Omental fat pad (tissue), 4 donors: Measurements from ENCODE around the gene PSMC6. TPM values are rescaled to one million over a fixed set of nuclear protein-coding genes. Genes with fewer than 3 reads are reported as not detected.
"Not testable (repeated sequence)": the region's sequence is repeated elsewhere in the genome, so short reads cannot be mapped to it uniquely, and the experiment has no call there.

Experiments used
- ATAC-seq: fragments of 150-250 bp; one replicate; pipeline ENCODE4 v1.9.1; 2016; ENCODE audit warnings: mild to moderate bottlenecking, moderate library complexity; ENCODE audit not compliant: low FRiP score
- DNase-seq: peaks from one replicate; pipeline ENCODE4 v3.0.0-alpha.2; 2019; ENCODE audit warnings: low spot score
- CTCF ChIP-seq, 3 donors: fragments of 450-650 bp; IDR thresholded peaks; one replicate each; pipeline ENCODE4 v1.5.1; 2016 to 2017; ENCODE audit warnings: antibody characterized with exemption in 3 of 3, mild to moderate bottlenecking in 3 of 3, moderate library complexity in 2 of 3
- total RNA-seq, 4 donors: library from RNA; depleted of rRNA; stranded (reverse); fragments of >200 nt; gene quantifications; one replicate each; pipeline ENCODE4 v1.1.0, GENCODE V29; 2016

Gene PSMC6
- total RNA-seq, 4 donors from 2014 or later, result 67.7 to 112 (median 77.2) TPM

GRCh38 chr14:52755607-52756316 is 48.8 kb downstream of the PSMC6 start:
- DNase-seq (no peak), ATAC-seq (no peak)
- TF ChIP-seq CTCF (IDR thresholded peaks at IDR 0.05), result no peak

- no peak for DNase-seq
- no peak for ATAC-seq
- TF ChIP-seq CTCF (IDR thresholded peaks at IDR 0.05), result no peak
Measured at GRCh38 chr14:52759145-52759544, 52.1 kb downstream of the PSMC6 start.

GRCh38 chr14:52762923-52763322 is 55.9 kb downstream of the PSMC6 start:
- not testable (repeated sequence) for ATAC-seq, DNase-seq

- ATAC-seq (no peak), DNase-seq (no peak)
- TF ChIP-seq CTCF (IDR thresholded peaks at IDR 0.05), result no peak
Measured at GRCh38 chr14:52767058-52767833, 60.2 kb downstream of the PSMC6 start.

GRCh38 chr14:52769887-52770286 is 62.9 kb downstream of the PSMC6 start:
- DNase-seq, result no peak
- no peak for TF ChIP-seq CTCF (IDR thresholded peaks at IDR 0.05)
- no peak for ATAC-seq

GRCh38 chr14:52776816-52777215 is 69.8 kb downstream of the PSMC6 start:
- ATAC-seq (no peak), DNase-seq (no peak)
- TF ChIP-seq CTCF (IDR thresholded peaks at IDR 0.05), result no peak

Other genes with a start within 250 kb of the PSMC6 start
- 1 to 10 TPM; 5.2 to 9.5 (median 6.7) TPM for gene TXNDC16, start 154.7 kb upstream of the PSMC6 start, total RNA-seq
- 1 to 10 TPM in 1 of 4 donors, under 1 TPM in 3; 0.25 to 1.1 (median 0.71) TPM for gene GPR137C, start 154.4 kb upstream of the PSMC6 start, total RNA-seq
- 10 to 100 TPM; 24.8 to 49.8 (median 32.5) TPM for gene ERO1A, start 11.6 kb upstream of the PSMC6 start, total RNA-seq
- gene STYX, start 23.0 kb downstream of the PSMC6 start, total RNA-seq, result 10 to 100 TPM; 12.5 to 18.6 (median 13.4) TPM
- gene GNPNAT1, start 84.4 kb downstream of the PSMC6 start, total RNA-seq, result 10 to 100 TPM; 14.0 to 45.6 (median 14.9) TPM
- 100 to 1,000 TPM; 158 to 209 (median 164) TPM for gene FERMT2, start 243.8 kb downstream of the PSMC6 start, total RNA-seq